Tibial nerve (tissue), 4 donors: Measurements from ENCODE around the gene BRSK2. TPM values are rescaled to one million over a fixed set of nuclear protein-coding genes. Genes with fewer than 3 reads are reported as not detected.
A peak's percentile ranks its signal among the peaks of the same experiment; 100 is the strongest.

Experiments
- DNase-seq, 2 donors: peaks; one replicate each; pipeline ENCODE4 v3.0.0-alpha.2; 2019; ENCODE audit warnings: low spot score in 2 of 2
- H3K27ac ChIP-seq, 4 donors: fragments of 200-600 bp; sonication (generic) in 3 of 4; one replicate each; pipeline ENCODE4 v1.5.1; 2017 to 2019; ENCODE audit warnings: mild to moderate bottlenecking in 1 of 4
- H3K27me3 ChIP-seq, 2 donors: fragments of 200-600 bp; sonication (generic) in 1 of 2; one replicate each; pipeline versions ENCODE4 v1.5.1 to v1.6.0; 2017 to 2019
- H3K36me3 ChIP-seq, 3 donors: fragments of 200-600 bp; sonication (generic); one replicate each; pipeline ENCODE4 v1.5.1; 2018 to 2019
- H3K4me1 ChIP-seq, 4 donors: fragments of 200-600 bp; sonication (generic) in 3 of 4; one replicate each; pipeline ENCODE4 v1.5.1; 2017 to 2019
- H3K4me3 ChIP-seq, 4 donors: fragments of 200-600 bp; sonication (generic) in 3 of 4; one replicate each; pipeline ENCODE4 v1.5.1; 2017 to 2019; ENCODE audit warnings: mild to moderate bottlenecking in 1 of 4, moderate library complexity in 1 of 4
- H3K9me3 ChIP-seq, 4 donors: fragments of 200-600 bp; sonication (generic) in 3 of 4; one replicate each; pipeline ENCODE4 v1.5.1; 2017 to 2019
- CTCF ChIP-seq, 5 experiments: fragments of 200-600 bp in 3 of 5; fragments of 450-650 bp in 2 of 5; sonication (generic) in 3 of 5; IDR thresholded peaks; one replicate each; pipeline ENCODE4 v1.5.1; 2016 to 2019; ENCODE audit warnings: antibody characterized with exemption in 5 of 5, mild to moderate bottlenecking in 3 of 5, moderate library complexity in 2 of 5
- EP300 ChIP-seq, 2 donors: sonication (generic); formaldehyde crosslinking; IDR thresholded peaks; one replicate each; pipeline ENCODE4 v1.6.1; 2017; ENCODE audit warnings: antibody characterized with exemption in 2 of 2, mild to moderate bottlenecking in 1 of 2
- POLR2A ChIP-seq, 2 donors: fragments of 450-650 bp; IDR thresholded peaks; one replicate each; pipeline ENCODE4 v1.6.1; 2017; ENCODE audit warnings: antibody characterized with exemption in 2 of 2, mild to moderate bottlenecking in 2 of 2, moderate library complexity in 2 of 2
- WGBS, 2 donors: methylation state at CpG; one replicate each; pipeline ENCODE4 v1.1.5; 2018; 5-methylcytosine and 5-hydroxymethylcytosine counted together
- total RNA-seq, 4 donors: library from RNA; depleted of rRNA; stranded (reverse); fragments of >200 nt; gene quantifications; one replicate each; pipeline ENCODE4 v1.1.0, GENCODE V29; 2016

Gene BRSK2
- total RNA-seq, 4 donors from 2014 or later = 2.4 to 7.8 (median 4.6) TPM

DNA sequence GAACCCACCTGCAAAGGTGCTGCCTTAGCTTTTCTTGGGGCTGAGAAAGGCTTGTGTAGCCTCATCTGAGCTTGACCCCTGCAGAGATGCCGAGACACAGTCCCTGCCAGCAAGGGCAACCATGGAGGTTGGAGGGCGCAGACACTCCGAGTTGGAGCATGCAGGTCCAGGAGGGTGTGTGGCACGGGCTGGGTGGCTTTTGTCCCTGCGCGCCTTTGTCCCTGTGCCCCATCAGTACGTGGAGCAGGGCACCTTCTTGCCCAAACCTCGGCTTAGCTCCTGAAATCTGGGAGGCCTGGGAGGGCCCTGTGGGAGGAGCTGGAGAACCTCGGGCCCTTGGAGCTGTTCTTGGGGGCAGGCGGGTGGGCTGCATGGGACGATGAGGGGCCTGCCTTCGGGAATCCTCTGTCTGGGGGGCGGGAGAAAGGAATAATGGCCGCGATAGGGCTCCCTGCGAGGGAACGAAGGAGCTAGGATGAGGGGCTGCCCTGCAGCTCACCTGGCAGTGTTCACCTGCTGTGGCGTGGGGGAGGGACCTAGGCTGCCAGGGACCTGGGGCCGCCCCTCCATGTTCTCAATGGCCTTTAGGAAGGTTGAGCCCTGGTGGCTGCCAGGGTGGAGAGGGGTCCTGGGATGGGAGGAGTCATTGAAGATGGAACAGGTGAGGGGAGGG lies 3.4 kb downstream of the BRSK2 start:
- no peak for DNase-seq
- Histone ChIP-seq H3K27ac (peak overlapping the region in 1 of 4 donors; percentile 86), H3K9me3 (no peaks in the 10 kb centered on the region), H3K4me3 (no peak overlapping the region), H3K27me3 (peaks cover 0 to 40% of the 10 kb centered on the region in 2 donors), H3K4me1 (peaks cover 0 to 44% (median 17%) of the 10 kb centered on the region in 4 donors), H3K36me3 (no peaks in the 10 kb centered on the region)
- no peak for TF ChIP-seq POLR2A (IDR thresholded peaks at IDR 0.05)
- no peak for TF ChIP-seq CTCF (IDR thresholded peaks at IDR 0.05)
- WGBS, 2 donors = 90 to 94% methylated on average over 18 to 19 of the region's 19 CpGs

- H3K36me3 ChIP-seq = no peaks in the 10 kb centered on the region
- H3K27me3 ChIP-seq = peaks cover 0 to 48% of the 10 kb centered on the region in 2 donors
- peak overlapping the region in 3 of 4 donors; percentile 79 to 93 (median 93) for H3K27ac ChIP-seq
- no peaks in the 10 kb centered on the region for H3K9me3 ChIP-seq
- TF ChIP-seq EP300 (IDR thresholded peaks at IDR 0.05) = no peak
- no peak for TF ChIP-seq CTCF (IDR thresholded peaks at IDR 0.05)
- no peak for TF ChIP-seq POLR2A (IDR thresholded peaks at IDR 0.05)
- DNase-seq = no peak
- H3K4me3 ChIP-seq = no peak overlapping the region
- 89 to 100% methylated on average over 11 to 19 of the region's 29 CpGs for WGBS, 2 donors
- H3K4me1 ChIP-seq = peaks cover 0 to 45% (median 11%) of the 10 kb centered on the region in 4 donors
These were observed 5.4 kb downstream of the BRSK2 start for GRCh38 chr11:1394936-1395772.

- 69 to 70% methylated on average over 17 to 18 of the region's 19 CpGs for WGBS, 2 donors
- Histone ChIP-seq H3K4me3 (no peak overlapping the region), H3K27me3 (peaks cover 0 to 50% of the 10 kb centered on the region in 2 donors), H3K36me3 (no peaks in the 10 kb centered on the region), H3K4me1 (peaks cover 0 to 49% (median 10%) of the 10 kb centered on the region in 4 donors), H3K9me3 (no peaks in the 10 kb centered on the region), H3K27ac (peak overlapping the region in 3 of 4 donors; percentile 79 to 93 (median 93))
- no peak for TF ChIP-seq EP300 (IDR thresholded peaks at IDR 0.05)
- no peak for TF ChIP-seq CTCF (IDR thresholded peaks at IDR 0.05)
- no peak for TF ChIP-seq POLR2A (IDR thresholded peaks at IDR 0.05)
- no peak for DNase-seq
These were observed 6.1 kb downstream of the BRSK2 start for GRCh38 chr11:1395773-1396374.

DNA sequence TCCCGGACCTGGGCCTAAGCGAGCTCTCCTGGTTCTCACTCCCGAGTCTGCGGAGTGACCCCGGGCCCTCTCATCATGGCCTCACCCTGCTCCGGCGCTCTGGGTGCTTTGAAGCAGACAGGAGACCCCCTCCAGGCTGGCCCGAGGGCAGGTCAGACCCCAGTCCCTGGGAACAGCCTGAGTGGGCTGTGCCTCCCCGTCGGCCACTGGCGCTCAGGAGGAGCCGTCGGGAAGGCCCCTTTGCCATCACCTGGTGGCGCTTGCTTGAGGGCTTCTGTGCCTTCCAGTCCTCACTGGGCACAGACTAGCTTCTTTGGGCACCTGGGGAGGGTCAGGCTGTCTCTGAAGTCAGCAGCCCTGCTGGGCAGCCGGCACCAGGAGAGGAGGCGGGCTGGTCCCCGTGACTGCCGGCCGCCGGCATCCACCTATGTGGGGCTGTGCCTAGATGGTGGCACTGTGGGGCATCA lies 6.7 kb downstream of the BRSK2 start:
- Histone ChIP-seq H3K27ac (peak overlapping the region; percentile 79 to 93 (median 86)), H3K4me3 (no peak overlapping the region), H3K4me1 (peaks cover 0 to 49% (median 10%) of the 10 kb centered on the region in 4 donors), H3K36me3 (no peaks in the 10 kb centered on the region), H3K27me3 (peaks cover 0 to 46% of the 10 kb centered on the region in 2 donors), H3K9me3 (no peaks in the 10 kb centered on the region)
- DNase-seq = no peak
- WGBS, 2 donors = 82% methylated on average over 17 to 20 of the region's 20 CpGs
- TF ChIP-seq EP300 (IDR thresholded peaks at IDR 0.05) = no peak
- TF ChIP-seq POLR2A (IDR thresholded peaks at IDR 0.05) = no peak
- no peak for TF ChIP-seq CTCF (IDR thresholded peaks at IDR 0.05)
